ENCODE data around the gene KLF13.

KLF13 gene

DNA sequence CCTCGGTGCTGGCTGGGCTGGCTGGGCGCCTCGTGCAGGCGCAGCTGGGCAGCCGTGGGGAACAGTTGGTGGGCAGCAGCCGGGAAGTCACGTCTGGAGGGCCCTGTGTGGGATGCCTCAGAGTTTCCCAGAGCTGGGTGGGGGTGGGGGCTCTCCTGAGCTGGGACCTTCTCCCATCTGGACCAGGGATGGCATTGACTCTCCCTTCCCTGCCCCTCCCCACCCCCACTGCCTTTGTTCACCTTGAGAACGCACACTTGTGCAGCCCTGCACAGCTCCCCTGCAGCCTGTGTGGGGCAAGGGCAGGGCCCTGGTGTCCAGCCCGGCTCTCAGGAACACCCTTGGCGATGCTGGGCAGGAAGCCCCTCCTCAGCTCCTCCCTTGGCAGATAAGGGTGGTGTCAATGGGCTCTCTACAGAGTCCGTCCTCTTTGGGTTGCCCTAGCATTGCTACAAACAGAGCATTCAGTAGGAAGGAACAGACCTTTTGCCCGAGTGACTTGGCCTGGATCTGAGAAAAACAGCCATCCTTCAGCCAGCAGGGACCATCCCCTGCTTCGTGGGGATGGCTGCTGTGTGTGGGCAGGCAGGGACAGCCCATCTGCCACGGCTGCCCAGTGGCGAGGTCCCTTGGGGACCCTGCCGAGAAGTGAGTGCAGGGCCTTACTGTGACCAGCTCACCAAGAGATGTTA is 25.5 kb upstream of the KLF13 start:
- no peak for FAIRE-seq

DNA sequence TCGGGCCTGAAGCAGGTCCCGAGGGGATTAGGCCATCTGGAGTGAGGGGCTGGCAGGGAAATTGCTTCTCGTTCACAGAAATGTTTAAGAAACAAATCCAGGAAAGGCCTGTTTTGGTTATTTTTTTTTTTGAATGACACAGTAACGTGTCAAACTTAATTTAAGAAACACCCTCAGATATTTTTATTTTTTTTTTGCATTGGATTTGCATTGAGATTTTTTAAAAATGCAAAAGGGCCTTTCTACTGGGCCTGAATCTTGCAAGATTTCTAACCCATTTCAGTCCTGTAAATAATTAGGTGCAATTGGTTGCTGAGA is 25.0 kb upstream of the KLF13 start:
- no peak for FAIRE-seq

DNA sequence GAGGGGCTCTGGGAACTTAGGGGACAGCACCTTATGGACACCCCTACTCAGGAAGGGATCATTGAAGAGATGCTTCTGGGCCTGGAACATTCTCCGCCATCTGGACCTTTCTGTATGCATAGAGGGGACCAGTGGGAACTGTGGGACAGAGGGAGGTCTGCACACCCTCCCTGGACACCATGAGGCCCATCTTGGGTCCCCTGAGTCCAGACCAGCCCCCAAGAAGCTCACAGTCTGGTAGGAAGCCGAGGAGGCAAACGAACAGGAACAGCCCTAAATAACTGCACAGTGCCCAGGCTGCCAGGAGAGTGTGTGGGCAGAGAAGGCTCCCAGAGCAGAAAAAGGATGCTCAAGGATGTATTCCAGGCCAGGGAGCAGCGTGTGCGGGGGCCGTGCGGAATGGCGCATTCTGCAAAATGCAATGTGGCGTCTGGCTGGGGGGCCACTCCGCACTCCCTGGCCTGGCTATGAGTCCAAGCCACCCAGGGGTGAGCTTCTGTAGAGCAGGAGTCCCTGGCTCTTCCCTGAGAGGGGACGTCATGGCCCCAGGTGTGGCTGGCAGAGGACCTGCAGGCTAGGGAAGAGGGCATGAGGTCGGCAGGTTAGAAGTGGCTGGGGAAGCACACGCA is 24.5 kb upstream of the KLF13 start:
- no peak for FAIRE-seq

DNA sequence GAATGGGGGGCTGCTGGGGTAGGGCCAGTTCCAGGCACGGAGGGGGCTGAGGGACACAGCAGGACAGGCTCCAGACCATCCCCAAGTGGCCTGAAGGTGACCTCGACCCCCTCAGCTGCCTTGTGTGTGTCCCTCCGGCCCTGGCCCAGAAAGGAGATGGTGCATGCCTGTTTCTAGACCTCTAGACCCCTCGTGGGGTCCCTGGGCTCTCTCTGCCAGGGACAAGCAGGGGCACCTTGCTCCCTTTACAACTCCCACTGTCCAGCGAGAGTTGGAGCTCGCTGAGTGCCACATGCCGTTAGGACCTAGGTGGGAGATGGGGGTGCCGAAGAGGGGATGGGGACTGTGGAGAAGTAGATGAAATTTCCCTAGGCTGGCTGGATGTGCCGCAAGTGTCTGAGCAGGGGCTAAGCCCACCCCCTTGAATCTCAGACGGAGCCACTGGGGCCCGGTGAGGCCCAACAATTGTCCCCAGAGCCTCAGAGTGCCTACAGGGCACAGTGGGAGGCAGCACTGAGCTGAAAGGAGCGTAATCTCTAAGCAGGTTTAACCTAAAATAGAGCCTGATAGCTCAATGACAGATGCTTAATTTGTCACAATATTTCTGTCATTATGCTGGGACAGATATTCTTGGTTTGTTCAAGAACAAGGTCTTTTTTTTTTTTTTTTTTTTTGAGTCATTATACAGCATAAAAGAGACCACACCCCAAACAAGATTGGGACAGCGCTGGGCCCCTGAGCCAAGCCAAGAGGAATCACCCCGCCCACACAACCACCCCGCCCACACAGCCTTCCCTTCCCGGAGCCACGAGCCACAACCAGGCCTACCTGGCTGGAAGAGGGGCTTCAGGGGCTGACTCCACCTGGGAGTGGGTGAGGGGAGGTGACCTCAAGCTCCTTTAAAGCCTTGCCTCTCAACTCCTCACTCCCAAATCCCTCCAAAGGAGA is 23.6 kb upstream of the KLF13 start:
- no peak for FAIRE-seq

DNA sequence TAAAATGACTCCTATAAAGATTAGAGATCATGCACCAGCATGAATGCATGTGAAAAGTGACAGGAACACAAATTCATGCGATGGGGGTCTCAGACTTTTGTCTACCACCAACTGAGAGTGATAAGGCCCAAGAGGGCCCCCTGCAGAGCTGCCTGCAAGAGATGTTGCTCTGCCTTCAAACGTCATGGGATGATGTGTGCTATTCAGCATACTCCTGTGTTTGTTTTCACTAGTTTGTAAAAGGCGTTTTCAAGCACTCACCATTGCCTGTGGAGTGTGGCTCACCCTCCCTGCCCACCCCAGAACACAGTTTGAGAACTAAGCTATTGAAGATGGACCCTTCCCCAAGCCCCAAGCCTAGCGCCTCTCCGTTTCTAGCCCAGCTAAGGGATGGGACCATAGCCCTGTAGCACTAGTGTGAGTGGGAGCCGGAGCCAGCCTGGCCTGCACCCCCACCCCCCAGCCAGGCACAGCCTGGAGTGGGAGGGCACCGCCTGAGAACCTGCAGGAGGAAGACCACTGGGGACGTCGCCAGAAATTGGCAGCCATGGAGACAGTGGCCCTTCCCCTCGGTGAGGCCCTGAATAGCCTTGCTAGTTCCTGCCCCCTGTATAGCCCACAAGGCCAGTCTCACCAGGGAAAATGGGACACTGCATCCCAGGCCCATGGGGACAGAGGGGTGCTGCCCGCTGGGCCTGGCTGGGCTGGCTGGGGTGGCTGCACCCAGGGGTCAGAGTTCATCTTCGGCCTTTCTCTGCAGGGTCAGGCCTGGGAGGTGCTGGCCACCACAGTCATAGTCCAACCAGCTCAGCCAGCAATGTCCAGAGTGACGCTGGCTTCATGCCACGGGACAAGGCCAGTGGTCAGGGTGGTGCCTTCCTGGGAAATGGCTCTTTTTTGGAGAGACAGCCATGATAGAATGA is 22.6 kb upstream of the KLF13 start:
- FAIRE-seq, result no peak

DNA sequence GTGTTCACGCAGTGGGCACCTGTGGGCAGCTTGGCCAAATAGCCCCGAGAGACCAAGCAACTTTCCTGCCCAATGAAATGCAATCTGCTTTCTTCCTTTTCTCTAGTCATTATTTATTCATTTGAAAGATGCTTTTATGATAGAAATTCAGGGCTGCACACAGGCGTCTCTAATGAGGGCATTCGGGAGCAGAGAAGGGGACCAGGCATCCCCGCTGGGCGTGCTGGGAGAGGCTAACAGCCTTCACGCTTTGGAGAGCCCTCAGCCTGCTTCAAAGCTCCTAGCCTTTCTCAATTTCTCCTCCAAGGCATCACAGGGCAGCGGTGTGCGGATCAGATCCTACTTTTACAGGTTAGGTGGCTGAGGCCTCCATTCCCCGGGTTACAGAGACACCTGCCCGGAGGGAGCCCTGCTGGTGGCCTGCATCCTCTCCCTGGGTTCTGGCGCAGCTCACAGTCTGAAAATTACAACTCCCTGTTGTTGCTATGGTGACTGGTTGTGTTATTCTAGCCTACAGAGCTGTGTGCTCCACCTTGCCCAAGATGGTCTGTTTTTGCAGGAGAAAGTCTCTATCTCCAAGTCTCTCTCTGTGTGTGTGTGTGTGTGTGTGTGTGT is 21.8 kb upstream of the KLF13 start:
- FAIRE-seq, result no peak

DNA sequence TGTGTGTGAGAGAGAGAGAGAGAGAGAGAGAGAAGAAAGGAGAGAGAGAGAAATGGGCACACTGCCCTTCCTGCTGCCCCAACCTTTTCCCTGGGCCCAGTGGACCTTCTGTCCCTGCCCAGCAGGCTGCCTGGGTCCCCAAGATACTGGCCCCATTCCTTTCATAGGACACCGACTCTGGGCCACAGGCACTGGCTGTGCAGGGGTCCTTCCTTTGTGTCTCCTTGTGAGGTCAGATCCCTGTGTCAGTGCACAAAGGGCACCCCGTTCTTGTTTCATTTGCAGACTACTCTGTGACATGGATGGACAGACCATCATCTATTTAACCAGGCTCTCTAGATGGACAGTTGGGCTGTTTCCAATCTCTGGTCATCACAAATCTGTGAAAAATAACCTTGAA is 21.3 kb upstream of the KLF13 start:
- no peak for FAIRE-seq

DNA sequence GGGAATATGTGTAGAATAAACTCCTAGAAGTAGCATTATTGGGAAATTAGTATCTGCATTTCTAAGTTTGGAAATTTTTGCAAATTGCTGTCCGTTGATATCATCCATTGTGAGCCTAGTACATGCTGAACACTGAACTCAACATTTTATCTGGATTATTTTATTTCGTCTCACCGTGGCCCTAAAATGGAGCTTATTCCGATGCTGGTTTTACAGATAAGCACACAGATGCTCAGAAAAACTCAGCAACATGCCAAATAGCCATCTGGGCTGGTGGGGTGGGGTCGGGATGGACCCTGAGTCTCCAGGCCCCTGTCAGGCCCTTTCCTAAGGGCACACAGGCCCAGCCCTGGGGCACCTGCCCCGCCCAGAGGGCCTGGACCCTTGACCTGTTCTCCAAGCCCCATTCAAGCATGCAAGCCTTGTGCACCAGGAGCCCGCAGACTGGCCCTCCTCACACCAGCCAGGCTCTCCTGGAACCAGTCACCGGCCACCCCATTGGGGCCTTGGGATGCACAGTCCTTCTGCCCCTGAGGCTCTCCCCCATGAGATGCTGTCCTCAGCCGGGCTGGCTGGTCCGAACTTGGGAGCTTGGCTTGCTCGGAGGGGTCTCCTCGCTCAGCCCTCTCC is 20.7 kb upstream of the KLF13 start:
- no peak for FAIRE-seq

DNA sequence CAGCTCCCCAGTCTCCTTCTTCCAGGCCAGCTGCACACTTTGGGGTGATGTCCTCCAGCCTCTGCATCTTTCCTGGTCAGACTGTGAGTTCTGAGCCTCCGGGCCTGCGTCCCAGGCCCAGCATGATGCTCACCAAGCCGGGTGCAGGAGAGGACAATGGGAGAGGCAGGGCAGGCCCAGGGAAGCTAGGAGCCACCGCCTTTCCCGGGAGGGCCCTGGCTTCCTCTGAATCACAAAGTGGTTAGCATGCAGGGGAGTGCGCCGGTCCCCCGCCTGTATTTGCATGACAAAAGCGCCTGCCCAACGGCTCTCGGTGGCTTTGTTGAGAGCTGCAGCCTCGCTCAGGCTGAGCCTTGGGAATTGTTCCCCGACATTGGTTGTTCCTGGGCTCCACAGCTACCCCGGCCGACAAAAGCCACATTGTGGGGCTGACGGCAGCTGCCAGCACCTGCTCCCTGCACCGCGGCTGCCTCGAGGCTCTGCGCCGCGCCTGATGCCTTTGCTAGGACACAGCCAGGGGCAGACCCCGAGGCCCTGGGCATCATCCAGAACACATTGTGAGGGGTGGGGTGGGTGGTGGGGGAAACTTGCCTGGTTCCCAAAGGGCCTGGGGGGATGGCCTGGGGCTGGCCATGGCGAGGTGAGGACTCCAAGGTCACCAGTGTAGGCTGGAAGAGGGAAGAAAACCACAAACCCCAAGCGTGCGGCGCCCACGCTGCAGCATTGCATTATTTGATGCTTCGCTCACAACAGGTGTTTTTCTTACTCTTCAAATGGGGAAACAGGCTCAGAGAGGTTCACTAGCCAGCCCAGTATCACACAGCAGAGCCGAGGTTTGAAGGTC is 20.0 kb upstream of the KLF13 start:
- no peak for FAIRE-seq

DNA sequence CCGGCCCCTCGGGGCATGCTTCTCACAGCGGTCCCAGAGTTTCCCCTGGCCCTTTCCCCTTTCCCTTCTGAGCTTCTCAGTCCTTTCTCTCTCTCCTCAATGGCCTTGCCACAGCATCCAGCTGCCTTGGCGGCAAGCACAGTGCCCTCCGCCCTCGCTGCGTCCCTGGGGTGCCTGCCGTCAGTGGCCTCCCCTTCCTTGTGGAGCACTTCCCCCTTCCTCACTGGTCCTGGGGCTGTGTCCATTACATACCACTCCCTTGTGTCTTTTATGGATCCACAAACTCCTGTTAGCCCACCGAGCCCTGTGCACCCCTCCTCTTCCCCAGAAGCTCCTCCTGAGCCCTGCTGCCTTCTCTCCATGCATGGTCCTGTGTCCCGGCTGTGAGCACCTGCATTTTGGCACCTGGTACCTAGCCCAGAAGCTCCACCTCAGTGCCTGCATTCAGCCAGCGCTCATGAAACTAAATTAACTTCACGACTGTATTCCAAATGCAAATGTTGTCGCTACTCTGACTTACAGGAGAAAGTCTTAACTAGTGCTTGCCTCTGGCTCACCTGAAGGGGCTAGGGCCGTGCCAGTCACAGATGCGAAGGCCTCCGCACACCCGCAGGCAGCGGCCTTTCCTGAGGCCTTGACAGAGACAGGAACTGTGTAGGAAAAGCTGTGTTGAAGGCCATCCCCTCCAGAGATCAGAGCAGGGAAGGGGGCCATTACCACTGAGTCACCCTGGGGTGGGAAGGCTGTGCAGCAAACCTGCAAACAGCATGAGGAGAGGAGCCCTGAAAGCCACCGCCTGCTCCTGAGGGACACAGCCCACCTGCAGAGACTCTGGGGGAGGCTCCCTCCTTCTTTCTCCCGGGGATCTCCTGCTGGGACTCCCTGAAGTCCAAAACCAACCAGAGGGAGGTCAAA is 19.1 kb upstream of the KLF13 start:
- no peak for FAIRE-seq

DNA sequence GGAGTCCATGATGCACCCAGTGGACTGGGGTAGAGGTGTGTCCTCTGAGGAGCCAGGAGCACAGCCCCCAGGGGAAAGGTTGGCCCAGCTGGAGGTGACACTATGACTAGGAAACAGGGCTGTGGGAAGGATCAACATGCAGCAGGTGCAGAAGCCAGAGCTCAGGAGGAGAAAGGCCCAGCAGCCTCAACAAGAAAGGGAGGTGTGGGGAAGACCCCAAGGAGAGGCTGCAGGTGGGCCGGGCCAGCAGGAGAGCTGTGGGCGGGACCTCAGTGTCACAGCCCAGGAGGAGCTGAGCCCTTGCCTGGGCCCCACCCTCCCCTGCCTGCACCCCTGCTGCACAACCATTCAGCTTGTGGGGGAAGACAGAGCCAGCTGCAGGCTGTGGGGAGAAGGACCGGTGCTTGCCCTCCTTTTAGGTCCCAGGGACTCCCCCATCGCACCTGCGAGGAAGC is 18.4 kb upstream of the KLF13 start:
- no peak for FAIRE-seq

DNA sequence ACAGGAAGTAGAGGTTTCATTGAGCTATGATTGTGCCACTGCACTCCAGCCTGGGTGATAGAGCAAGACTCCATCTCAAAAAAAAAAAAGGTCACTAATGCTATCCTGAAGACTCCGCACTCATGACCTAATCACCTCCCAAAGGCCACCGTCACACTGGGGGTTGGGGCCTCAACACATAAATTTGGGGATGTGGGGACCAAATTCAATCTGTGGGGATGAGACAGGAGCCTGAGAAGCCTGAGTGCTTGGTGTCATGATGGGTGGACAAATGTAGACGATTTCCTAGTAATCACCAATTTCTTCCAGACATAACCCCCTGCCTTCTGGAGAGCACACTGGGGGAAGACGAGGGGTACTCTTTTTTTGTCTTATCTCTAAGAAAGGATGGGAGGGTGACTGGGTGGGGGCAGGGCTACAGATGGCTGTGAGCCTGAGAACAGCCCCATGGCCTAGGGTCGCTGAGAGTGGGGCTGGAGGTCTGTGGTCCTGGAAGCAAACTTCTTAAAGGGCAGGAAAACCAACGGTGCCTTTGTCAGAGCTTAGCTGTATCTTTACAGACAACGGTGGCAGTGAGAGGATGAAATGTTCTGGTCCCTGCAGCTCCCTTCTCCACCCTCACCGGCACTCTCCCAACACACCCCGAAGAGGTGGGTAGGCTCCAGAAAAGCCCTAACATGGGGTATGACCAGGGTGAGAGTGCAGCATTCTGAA is 16.6 kb upstream of the KLF13 start:
- no peak for FAIRE-seq

DNA sequence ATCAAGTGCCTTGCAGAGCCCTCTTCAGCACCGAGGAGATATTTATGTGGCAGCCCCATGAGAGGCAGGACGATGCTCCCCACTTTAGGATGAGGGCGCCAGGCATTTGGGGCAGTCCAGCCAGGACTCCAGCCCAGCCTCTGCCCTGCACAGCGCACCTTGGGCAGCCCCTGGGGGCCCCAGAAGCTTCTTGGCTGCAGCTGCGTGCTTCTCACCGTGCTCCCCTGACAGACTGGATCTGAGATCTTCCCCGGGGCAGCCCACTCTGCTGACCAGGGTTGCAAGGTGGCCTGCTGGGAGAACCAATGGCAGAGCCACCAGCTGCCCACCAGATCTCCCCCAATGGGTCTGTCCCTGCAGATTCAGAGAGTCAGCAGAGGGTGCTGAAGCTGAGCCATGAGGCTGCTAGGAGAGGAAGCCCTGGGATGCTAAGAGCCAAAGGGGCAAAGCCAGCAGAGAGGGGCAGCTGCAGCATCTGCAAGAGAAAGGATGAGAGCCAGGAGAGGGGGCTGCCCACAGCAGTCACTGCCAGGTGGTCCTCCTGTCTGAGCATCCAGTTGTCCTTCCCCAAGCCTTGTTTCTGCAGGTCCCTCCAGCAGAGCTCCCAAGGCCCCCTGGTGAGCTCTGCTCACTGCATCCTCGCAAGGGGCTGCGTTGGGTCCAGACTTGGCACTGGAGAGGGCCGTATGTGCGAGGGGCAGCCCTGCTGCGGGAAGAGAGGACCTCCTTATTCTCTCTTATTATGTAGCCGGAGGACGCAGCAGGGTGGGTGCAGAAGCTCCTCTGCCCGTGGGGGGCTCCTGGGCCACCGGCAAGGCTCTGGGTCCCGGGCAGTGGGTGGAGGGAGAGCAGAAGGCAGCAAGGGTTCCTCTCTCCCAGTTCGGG is 14.7 kb upstream of the KLF13 start:
- no peak for FAIRE-seq

DNA sequence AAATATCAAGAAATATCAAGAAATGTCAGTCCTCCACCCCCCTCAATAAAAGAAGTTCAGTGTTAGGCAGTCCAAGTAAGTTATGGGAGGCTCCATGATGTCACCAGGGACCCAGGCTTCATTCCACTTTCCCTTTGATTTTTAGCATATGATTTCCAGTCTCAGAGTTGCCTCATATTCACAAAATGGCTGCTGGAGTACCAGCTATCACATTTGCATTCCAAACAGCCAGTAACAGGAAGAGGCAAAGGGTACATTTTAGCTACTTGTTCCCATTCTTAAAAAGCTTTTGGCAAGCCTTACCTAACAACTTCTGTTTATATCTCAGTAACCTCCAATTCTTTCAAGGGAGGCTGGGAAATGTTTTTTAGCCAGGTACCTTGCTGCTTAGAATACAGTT is 13.4 kb upstream of the KLF13 start:
- no peak for FAIRE-seq

DNA sequence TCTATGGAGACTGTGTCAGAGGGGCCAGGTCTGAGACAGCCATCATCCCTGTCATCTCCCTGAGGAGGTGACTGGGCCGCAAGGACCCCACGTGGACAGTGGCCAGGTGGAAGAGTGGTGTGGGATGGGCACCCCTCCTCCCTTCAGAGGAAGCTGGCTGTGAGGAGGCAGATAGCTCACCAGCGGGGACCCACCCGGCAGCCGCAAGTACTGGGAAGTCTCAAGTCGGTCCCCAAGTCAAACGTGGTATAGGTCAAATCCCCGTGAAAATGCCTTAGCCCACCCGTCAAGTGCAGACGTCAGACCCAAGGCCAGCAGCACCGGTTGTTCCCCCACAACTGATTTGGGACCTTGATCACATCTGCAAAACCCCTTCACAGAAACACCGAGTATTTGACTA is 12.3 kb upstream of the KLF13 start:
- no peak for FAIRE-seq

DNA sequence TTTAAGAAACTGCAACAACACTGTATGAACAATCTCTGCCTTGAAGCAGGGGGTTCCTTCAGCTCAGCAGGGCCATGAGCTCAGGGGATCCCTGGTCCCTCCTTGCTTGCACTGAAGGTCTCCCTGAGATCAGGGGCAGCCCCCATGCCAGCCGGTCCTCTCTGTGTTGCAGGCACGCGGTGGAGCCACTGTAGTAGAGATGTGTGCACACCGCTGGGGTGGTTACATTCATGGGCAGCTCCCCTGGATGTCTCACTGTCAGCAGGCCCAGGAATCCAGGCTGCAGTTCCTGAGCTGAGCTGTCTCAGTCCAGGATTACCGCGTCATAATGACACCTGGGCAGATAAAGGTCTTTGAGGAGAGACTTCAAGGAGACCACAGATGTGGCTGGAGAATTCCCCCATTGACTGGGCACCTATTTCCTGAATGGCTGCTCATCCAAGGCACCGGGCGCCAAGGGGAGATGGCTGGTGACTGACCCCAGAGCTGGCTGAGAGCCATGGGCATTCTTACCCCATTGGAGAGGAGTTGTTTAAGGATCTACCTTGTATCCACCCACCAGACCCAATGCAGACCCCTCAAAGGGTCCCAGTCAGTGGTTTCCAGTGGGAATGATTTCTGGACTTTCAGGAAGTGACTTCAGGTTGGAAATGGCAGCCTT is 10.4 kb upstream of the KLF13 start:
- no peak for FAIRE-seq

DNA sequence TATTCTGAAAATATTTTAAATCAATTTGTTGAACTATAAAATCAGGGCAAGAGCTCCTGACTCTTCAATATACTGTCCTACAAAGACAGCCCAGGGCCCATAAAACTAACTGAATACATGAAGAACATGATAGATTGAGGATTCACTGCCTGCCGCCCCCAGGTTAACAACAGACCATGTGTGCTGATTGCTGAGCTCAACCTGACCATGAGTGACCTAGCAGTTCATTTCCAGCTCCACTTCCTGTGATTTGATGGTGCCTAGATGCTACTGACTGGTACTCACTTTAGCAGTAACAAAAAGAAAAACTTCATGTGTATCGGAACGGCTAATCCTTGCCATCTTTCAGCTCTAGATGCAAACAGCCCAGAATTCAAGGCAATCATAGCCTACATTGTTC is 9.6 kb upstream of the KLF13 start:
- FAIRE-seq, result no peak

Data from G401.6 (cell line).